ENCODE measurements around the gene FLOT2.

FLOT2 gene

DNA sequence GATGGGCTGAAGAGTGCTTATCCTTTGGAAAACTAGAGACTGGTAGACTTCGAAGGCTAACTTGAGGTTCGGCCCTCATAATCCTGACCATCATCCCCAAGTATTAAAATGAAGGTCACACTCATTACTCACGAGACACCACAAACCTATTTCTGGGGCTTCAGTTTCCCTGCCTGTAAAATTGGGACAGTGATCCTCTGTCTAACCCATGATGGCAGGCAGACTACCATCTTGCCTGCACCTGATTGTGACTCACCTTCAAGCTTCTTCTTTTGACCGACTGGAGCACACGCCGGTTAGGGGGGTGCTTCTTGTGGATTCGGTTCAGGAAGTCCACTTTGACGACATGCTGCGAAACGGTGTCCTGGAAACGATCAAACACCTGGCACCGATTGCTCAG lies 19.5 kb upstream of the FLOT2 start:
- no peak overlapping the region for H3K4me3 ChIP-seq (ENCODE audit: low read depth, low read length)
- TF ChIP-seq, protein P1, sequence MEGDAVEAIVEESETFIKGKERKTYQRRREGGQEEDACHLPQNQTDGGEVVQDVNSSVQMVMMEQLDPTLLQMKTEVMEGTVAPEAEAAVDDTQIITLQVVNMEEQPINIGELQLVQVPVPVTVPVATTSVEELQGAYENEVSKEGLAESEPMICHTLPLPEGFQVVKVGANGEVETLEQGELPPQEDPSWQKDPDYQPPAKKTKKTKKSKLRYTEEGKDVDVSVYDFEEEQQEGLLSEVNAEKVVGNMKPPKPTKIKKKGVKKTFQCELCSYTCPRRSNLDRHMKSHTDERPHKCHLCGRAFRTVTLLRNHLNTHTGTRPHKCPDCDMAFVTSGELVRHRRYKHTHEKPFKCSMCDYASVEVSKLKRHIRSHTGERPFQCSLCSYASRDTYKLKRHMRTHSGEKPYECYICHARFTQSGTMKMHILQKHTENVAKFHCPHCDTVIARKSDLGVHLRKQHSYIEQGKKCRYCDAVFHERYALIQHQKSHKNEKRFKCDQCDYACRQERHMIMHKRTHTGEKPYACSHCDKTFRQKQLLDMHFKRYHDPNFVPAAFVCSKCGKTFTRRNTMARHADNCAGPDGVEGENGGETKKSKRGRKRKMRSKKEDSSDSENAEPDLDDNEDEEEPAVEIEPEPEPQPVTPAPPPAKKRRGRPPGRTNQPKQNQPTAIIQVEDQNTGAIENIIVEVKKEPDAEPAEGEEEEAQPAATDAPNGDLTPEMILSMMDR (IDR thresholded peaks at IDR 0.05; ENCODE audit: borderline replicate concordance, insufficient read depth, low read depth, low read length), result no peak

DNA sequence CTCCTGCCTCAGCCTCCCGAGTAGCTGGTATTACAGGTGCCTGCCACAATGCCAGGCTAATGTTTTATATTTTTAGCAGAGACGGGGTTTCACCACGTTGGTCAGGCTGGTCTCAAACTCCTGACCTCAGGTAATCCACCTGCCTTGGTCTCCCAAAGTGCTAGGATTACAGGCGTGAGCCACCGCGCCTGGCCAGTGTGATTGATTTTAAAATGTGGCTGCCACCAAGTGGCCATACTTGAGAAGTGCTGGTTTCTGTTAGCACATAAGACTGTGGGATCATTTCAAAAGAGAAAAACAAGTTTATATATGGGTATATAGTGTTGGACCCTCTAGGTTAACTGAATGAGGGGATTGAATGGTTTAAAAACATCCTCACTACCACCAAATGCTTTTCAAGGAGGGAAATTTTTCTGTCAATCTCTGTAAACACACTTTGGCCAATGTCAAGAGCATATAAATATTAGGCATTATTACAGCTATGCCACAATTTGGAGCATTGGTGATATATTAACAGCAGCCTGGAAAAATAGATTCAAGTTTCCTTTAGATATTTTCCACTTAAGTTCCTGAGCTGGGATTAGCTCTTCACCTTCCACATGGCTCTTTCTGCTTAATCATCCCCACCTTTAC lies 18.9 kb upstream of the FLOT2 start:
- no peak overlapping the region for H3K4me3 ChIP-seq (ENCODE audit: low read depth, low read length)
- TF ChIP-seq, protein P1 (IDR thresholded peaks at IDR 0.05; ENCODE audit: borderline replicate concordance, insufficient read depth, low read depth, low read length), result peak; percentile 52

DNA sequence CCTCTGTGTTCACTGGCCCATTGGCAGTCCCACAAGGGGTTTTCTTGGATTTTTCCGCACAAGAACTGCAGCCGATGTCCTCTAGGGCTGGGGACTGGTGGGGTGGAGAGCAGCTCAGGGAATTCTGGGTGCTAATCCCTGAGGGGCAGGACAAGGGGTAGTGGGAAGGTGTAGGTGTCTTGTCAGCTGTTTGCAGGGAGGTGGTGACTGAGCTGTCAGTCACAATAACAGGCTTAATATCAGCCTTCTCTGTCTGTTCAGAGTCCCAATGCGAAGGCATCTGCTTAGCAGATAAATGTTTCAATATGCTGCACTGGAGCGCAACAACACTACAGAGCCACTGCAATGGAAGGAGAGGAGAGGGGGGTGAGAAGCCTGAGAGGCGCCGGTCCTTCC lies 15.4 kb upstream of the FLOT2 start:
- TF ChIP-seq, protein P1 (IDR thresholded peaks at IDR 0.05; ENCODE audit: borderline replicate concordance, insufficient read depth, low read depth, low read length), result no peak
- no peak overlapping the region for H3K4me3 ChIP-seq (ENCODE audit: low read depth, low read length)

DNA sequence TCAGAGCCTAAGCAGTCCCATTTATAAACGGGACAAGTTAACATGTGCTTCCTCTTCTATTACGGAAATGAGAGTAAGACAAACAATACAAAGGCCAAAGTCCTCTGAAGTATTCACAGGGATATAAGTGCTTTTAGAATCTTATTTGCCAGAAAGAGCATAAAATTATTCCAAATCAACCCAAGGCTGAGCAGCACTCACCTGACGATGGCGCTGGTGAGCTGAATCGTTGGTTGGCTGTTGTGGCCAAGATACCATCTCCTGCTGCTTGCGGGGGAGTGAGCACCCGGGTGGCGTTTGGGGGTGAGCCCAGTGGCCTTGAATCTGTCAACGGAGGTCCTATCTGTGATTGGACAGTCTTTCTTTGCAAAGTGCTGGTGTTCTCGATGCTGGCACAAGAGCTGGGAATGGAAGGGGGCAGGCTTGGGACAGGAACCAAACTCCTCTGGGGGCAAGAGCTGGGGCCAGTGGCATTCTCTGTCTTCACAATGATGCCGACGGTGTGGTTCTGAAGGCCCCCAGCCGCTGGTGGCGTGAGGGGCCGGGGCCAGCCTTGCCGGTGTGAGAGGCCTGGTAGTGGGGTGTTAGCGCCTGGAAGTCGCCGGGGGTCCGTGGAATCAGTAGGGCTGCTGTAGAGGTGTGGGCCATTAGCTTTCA lies 14.9 kb upstream of the FLOT2 start:
- TF ChIP-seq, protein P1 (IDR thresholded peaks at IDR 0.05; ENCODE audit: borderline replicate concordance, insufficient read depth, low read depth, low read length), result 0 out of 2 replicates have a peak, but pooled peaks have one; percentile 12
- no peak overlapping the region for H3K4me3 ChIP-seq (ENCODE audit: low read depth, low read length)

DNA sequence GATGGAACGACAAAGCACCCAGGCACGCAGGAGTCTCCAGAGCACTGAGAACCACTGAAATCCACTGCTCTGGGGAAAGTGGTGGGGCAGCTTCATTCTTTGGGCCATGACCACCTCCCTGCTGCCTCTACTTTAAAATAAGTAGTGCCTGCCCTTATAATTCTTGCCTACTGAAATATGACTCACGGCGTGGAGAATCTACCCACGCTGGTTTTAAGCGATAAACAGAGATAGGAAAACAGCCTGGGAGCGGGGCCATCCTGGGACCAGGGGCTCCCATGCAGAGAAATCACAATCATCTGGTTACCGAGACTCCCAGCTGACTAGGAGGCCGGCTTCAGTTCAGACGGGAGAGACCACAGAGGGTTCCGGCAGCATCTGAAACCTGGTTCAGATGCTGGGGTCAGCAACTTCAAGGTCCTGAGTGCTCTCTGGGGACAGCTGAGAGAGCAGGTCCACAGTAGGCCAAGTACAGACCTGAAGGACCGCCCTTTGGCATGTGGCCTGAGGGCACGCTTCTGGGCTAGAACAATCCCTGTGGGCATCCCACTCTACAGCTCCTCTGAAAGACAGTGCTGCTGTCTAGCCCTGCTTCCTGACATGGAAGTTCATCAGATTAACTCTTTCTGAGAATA lies 14.0 kb upstream of the FLOT2 start:
- TF ChIP-seq, protein P1 (IDR thresholded peaks at IDR 0.05; ENCODE audit: borderline replicate concordance, insufficient read depth, low read depth, low read length), result no peak
- H3K4me3 ChIP-seq (ENCODE audit: low read depth, low read length), result no peak overlapping the region

DNA sequence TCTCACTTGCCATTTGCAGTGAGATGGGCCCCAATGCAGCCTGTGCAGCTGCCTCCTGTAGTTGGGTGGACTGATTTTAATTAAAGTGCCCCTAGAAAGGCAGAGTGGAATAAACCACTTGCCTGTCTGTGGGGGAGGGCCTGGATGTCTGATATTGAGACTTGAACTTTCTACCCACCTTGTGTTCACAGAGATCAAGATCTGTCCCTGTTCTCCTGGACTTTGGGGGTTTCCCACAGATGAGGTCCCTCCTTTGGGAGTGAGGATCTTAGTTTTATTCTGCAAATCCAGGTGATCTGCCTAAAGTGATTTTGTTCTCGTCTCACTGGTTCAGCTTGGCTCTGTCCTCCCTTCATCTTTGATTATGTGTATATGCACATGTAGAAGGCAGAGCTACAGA lies 13.0 kb upstream of the FLOT2 start:
- no peak overlapping the region for H3K4me3 ChIP-seq (ENCODE audit: low read depth, low read length)
- TF ChIP-seq, protein P1 (IDR thresholded peaks at IDR 0.05; ENCODE audit: borderline replicate concordance, insufficient read depth, low read depth, low read length), result no peak
